Ovary (tissue), 3 donors: Measurements from ENCODE around the gene ELAVL1.

ENCODE experiments used
- CTCF ChIP-seq, 3 donors: fragments of 450-650 bp in 2 of 3; fragments of 200-600 bp in 1 of 3; IDR thresholded peaks; one replicate each; pipeline versions ENCODE4 v1.5.1 to v1.8.0; 2016 to 2022; ENCODE audit warnings: antibody characterized with exemption in 3 of 3, mild to moderate bottlenecking in 1 of 3
- EP300 ChIP-seq: sonication (generic); formaldehyde crosslinking; IDR thresholded peaks from one replicate; pipeline ENCODE4 v1.6.1; 2017; ENCODE audit warnings: antibody characterized with exemption
- donor health status: DM: no; HTN: no; CAD: no.

- no peak for TF ChIP-seq EP300
- TF ChIP-seq CTCF (IDR thresholded peaks at IDR 0.05), result no peak
Measured at GRCh38 chr19:7923295-7924191, 81.9 kb downstream of the ELAVL1 start.
